Gastrocnemius medialis (tissue), 4 donors: Measurements from ENCODE around the gene NRDC.
"Not testable (repeated sequence)": the region's sequence is repeated elsewhere in the genome, so short reads cannot be mapped to it uniquely, and the experiment has no call there.

Experiments
- CTCF ChIP-seq, 5 experiments: fragments of 450-650 bp in 3 of 5; fragments of 200-600 bp in 2 of 5; sonication (generic) in 2 of 5; IDR thresholded peaks in 4 of 5; conservative IDR thresholded peaks in 1 of 5; 1 replicate in 4 of 5; 2 replicates in 1 of 5; pipeline ENCODE4 v1.5.1; 2016 to 2019; ENCODE audit warnings: antibody characterized with exemption in 5 of 5, mild to moderate bottlenecking in 3 of 5, moderate library complexity in 3 of 5
- POLR2A ChIP-seq, 2 donors: fragments of 450-650 bp; IDR thresholded peaks; one replicate each; pipeline ENCODE4 v1.6.1; 2017; ENCODE audit warnings: antibody characterized with exemption in 2 of 2, mild to moderate bottlenecking in 2 of 2, moderate library complexity in 2 of 2

- not testable (repeated sequence) for TF ChIP-seq POLR2A (IDR thresholded peaks at IDR 0.05); CTCF (IDR thresholded peaks at IDR 0.05 in 4 of 5, conservative IDR thresholded peaks at IDR 0.05 in 1 of 5)
Observed at GRCh38 chr1:51894748-51895147, 16.2 kb upstream of the NRDC start.
